Stimulated activated CD8-positive, alpha-beta memory T cell treated with anti-CD3 and anti-CD28 coated beads, Interleukin-12 subunit alpha, Interleukin-12 subunit beta, amount 100 ng/mL, for 1 hour (primary cell): ENCODE results near the gene FAM83F.
"Not testable (repeated sequence)": the region's sequence is repeated elsewhere in the genome, so short reads cannot be mapped to it uniquely, and the experiment has no call there.

ENCODE experiments used
- DNase-seq: peaks from one replicate; pipeline ENCODE4 v3.0.0-alpha.2; 2020; ENCODE audit warnings: low read depth

The FAM83F gene

DNA sequence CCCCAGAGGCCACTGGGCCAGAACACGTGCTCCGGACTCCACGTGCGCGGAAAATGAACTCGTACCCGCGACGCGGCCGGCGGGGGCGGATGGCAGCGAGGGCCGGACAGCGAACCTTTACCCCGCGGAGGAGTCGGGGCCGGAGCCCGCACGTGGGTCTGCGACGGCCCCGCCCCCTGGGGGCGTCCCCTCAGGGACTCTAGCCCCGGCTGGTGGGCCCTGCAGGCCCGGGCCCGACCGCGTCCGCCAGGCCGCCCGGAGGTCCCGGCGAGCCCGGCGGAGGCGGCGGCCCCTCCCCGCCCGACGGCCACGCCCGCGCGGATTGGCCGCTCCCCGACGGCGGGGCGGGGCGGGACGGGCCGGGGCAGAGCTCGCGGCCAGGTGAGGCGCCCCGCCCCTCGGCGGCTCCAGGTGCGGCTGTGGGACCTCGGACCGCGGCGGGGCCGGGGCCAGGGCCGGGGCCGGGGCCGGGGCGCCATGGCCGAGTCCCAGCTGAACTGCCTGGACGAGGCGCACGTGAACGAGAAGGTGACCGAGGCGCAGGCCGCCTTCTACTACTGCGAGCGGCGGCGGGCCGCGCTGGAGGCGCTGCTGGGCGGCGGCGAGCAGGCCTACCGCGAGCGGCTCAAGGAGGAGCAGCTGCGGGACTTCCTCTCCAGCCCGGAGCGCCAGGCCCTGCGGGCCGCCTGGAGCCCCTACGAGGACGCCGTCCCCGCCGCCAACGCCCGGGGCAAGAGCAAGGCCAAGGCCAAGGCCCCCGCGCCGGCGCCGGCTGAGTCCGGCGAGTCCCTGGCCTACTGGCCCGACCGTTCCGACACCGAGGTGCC lies at the start of gene FAM83F:
Gene FAM83F (plus strand): TSS at position 389 of the 827 bp plus-strand sequence. CDS start 89 bp downstream, at position 478.
- DNase-seq: no peak

GRCh38 chr22:39946126-39946502 lies 48.6 kb upstream of the FAM83F start:
- DNase-seq: no peak

- no peak for DNase-seq
Observed at GRCh38 chr22:39946503-39947219, 48.1 kb upstream of the FAM83F start.

DNA sequence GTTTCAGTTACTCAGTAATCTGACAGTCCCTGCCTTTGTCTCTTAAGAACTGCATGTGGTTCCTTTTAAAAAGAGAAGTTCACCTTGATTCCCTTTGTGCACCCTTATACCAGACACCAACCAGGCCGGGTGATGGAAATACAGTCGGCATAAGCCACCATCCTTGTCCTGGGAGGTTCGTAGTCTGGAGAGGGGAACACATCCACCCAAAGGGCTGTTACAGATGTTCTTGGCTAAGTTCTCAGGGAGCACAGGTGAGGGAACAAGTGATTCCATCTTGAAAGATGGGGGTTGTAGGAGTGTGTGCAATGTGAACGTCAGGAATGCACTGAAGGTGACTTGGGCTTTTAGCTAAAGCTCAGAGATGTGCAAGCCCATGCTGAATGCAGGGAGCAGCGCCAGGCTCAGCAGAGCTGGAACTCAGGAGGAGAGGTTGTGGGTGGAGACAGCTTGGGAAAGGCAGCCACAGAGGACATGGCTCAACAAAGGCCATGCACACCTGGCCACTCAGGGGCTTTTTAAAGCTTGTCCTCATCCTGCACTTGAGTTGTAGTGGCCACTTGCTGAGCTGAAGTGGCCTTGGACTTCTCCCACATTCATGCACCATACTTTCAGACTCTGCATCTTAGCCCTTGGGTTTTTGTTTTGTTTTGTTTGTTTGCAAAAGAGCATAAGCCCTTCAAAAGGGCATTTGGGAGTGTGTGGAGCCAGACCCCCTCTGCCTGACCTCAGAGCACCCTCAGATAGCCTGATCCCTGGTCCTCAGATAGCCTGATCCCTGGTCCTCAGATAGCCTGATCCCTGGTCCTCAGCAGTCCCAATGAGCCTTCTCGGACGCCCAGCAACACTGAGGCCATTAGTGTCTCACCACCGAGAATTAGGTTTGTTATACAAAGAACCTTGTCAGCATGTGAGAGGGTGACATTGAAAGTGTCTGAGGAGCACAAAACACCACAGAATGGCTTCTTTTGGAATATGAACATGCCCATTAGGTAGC lies 47.2 kb upstream of the FAM83F start:
- DNase-seq: no peak

- no peak for DNase-seq
Observed at GRCh38 chr22:39949964-39950737, 44.6 kb upstream of the FAM83F start.

DNA sequence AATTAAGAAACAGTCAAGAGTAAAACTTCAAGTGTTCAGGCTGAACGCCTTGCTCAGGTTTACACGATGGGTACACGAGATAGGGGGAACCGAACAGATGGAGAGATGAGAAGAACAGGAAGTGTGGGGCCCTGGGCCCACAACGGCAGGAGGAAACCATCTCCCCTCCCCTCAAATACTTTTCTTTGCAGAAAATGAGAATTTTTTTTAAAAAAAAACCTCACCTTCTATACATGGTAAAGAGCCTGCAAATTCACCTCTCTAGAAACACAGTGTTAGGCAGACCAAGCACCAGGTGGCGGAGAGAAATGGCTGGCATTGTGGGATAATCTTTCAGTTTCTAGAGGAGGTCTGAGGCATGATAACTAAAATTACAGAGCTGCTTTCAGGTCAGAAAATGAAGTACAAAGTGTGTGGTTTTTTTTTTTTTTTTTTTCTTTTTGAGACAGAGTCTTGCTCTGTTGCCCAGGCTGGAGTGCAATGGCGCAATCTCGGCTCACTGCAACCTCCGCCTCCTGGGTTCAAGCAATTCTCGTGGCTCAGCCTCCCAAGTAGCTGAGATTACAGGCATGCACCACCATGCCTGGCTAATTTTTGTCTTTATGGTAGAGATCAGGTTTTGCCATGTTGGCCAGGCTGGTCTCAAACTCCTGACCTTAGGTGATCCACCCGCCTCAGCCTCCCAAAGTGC lies 43.0 kb upstream of the FAM83F start:
- not testable (repeated sequence) for DNase-seq

DNA sequence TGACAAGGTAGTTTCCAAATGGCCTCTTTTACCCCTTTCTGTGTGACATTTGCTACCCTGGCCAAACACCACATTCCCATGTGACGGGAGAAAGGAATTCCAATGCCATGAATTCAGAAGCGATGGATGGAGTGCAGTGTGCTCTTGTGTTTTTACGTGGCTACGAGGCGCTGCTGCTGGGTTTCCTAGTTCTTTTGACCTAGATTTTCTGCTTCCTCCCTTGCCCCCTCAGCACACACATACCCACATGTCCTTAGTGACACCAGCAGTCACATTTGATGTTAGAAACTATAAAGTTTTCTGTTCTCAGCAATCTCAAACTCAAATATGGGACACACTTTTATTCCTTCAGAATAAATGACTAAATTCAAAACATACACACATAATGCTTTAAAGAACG lies 42.4 kb upstream of the FAM83F start:
- DNase-seq: no peak

- DNase-seq: no peak
Observed at GRCh38 chr22:39953101-39953500, 41.7 kb upstream of the FAM83F start.

GRCh38 chr22:39954584-39955055 lies 40.1 kb upstream of the FAM83F start:
- no peak for DNase-seq

- DNase-seq: no peak
Observed at GRCh38 chr22:39955675-39956074, 39.1 kb upstream of the FAM83F start.

DNA sequence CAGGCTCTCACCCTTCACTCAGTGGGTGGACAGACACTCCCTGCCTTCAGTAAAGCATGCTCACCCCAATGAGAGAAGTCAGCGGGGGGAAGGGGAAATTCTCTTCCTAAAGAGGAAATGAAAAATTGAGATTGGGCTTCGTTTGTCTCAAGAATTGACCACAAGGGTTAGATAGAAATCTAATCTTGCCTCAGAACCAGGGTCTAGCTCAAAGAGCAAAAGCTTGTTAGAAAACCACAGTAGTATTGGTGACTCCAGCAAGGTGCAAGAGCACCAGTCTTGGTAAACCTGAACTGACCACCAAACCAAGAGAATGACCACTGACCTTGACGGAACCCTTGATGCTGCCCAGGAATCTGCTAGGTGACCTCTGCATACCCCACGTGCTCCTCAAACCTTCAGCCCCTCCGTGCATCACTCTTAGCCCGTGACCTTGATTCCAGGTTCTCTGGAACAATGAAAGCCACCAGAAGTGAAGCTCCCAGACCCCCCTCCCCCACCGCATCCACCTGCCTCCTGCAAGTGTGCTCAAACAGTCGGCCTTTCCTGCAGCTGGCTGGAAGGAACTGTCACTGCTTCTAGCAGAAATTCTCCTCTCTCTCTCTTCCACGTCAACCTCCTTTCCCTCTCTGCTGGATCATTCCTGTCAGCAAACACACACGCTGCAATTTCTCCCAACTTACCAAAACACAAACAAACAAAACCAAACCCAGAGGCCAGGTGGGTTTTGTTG lies 37.7 kb upstream of the FAM83F start:
- DNase-seq: no peak

- DNase-seq: no peak
Observed at GRCh38 chr22:39958009-39958711, 36.6 kb upstream of the FAM83F start.

GRCh38 chr22:39958949-39959639 lies 35.7 kb upstream of the FAM83F start:
- no peak for DNase-seq

DNA sequence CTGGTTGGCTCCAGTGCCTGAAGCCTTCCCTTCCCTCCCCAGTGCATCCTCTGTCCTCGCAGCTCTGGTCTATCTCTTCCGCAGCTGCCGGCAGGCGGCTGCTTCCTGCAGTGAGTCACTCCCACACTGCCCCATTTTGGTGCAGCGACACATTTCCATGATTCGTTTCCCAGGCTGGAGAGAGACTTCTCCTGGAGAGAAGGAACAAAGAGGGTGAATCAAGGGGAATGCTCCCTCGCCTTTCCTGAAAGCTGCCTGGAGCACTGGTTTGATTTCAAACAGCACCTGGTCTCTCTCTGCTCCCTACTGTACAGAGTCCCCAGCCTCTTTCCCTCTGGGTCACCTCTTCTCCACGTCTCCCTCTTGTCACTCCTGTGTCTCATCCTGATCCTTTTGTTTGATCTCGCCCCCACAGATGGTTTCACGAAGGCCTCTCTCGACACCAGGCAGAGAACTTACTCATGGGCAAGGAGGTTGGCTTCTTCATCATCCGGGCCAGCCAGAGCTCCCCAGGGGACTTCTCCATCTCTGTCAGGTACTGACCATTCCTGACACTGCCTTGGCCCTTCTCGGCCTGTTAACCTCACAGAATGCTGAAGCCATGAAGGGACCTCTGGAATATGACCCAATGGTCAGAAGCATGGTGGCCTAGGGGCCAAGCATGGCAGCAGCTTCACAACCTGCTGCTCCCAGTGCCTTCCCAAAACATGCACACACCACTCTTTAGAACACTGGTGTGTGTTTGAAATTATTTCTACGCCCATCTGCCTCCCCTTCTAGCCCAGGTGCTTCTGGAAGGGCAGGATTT lies 34.9 kb upstream of the FAM83F start, which contains the start of gene TMA7B:
Gene TMA7B (plus strand): TSS at position 758 of the 808 bp plus-strand sequence. CDS start 3,978 bp downstream, outside the sequence.
- DNase-seq: no peak

- DNase-seq: peak; percentile 49
Observed at GRCh38 chr22:39960791-39961746, 33.7 kb upstream of the FAM83F start.

- no peak for DNase-seq
Observed at GRCh38 chr22:39962071-39962470, 32.7 kb upstream of the FAM83F start.
